ENCODE measurements around the gene PTGIS. TPM values are rescaled to one million over a fixed set of nuclear protein-coding genes. Genes with fewer than 3 reads are reported as not detected.

The PTGIS gene
- total RNA-seq, 4 donors from 2014 or later, result 3.5 to 30.5 (median 11.1) TPM

DNA sequence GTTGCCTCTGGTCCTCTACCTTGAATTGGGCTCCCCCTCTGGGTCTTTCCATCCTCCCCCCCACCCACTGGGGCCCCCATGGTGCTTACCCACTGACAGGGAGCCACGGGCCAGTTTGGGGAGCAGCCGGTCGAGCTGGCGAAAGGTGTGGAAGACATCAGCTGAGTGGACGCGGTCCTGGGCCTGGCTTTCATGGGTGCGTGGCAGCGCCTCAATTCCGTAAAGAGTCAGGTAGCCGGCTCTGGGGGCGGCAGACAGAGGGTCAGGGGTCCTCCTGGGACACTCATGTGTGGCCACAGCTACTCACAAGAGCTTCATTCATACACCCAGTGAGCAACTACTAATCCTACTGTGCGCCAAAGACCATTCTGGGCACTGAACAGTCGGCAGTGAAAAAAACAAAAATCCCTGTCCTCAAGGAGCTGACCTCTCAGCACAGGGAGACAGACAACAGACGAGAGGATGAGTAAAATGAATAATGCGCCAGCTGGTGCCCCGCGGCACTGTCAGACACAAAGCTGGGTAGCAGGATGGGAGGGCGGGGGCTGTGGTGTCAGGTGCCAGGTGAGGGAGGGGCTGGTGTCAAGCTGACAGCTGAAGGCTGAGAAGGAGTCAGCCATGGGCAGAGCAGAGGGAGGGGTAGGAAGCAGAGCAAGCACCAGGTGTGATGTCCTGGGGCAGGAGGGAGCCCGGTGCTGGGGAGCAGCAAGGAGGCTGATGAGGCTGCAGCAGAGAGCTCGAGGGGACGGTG lies 28.3 kb downstream of the PTGIS start:
- H3K27me3 ChIP-seq, result no peaks in the 10 kb centered on the region
- H3K36me3 ChIP-seq, result no peaks in the 10 kb centered on the region
- no peak overlapping the region for H3K4me3 ChIP-seq
- TF ChIP-seq POLR2A (IDR thresholded peaks at IDR 0.05) (no peak), CTCF (IDR thresholded peaks at IDR 0.05) (no peak)
- no peaks in the 10 kb centered on the region for H3K9me3 ChIP-seq
- no peak for DNase-seq
- no peak overlapping the region for H3K27ac ChIP-seq
- H3K4me1 ChIP-seq, result no peaks in the 10 kb centered on the region

DNA sequence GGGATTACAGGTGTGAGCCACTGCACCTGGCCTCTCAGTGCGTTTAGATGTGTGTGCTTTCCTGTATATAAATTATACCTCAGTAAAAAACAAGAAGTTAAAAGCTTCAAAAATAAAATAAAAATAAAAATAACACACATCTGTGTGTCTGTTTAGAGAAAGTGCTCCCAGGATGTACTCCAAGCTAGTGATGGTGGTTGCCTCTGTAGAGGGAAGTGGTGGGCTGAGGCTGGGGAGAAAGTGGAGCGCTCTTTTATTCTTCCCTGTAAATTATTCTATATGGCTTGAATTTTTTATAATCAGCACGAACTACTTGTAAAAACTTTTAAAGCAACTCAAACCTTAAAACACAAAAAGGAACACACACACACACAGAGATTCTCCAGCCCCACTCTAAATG lies 29.0 kb downstream of the PTGIS start:
- no peaks in the 10 kb centered on the region for H3K4me1 ChIP-seq
- no peak for DNase-seq
- TF ChIP-seq POLR2A (IDR thresholded peaks at IDR 0.05) (no peak), CTCF (IDR thresholded peaks at IDR 0.05) (no peak)
- H3K9me3 ChIP-seq, result no peaks in the 10 kb centered on the region
- no peak overlapping the region for H3K27ac ChIP-seq
- H3K27me3 ChIP-seq, result no peaks in the 10 kb centered on the region
- no peak overlapping the region for H3K4me3 ChIP-seq
- H3K36me3 ChIP-seq, result no peaks in the 10 kb centered on the region

DNA sequence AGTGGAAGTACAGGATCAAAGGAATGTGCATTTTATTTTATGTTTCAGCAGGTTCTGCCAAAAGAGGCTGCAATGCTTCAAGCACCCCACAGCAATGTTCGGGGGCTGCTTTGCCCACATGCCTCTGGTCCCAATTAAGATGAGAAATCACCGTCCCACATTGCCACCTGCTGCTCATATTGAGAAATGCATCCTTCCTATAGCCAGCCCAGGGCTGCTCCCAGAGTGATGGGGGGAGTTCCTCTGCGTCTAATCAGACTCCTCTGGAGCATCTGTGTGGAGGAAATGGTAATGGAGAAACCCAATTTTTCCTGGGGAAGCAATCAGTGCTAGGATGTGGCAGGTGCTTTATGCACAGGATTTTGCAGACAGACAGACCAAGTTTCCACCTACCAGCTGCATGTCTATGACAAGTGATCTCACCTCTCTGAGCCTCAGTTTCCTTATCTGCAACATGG lies 33.7 kb downstream of the PTGIS start:
- Histone ChIP-seq H3K9me3 (no peaks in the 10 kb centered on the region), H3K4me1 (no peaks in the 10 kb centered on the region), H3K27me3 (no peaks in the 10 kb centered on the region), H3K36me3 (no peaks in the 10 kb centered on the region), H3K27ac (no peak overlapping the region), H3K4me3 (no peak overlapping the region)
- peak in 2 of 3 donors; percentile 44 to 74 for DNase-seq
- TF ChIP-seq CTCF (IDR thresholded peaks at IDR 0.05), result peak; percentile 60 to 74 (median 68)
- no peak for TF ChIP-seq POLR2A (IDR thresholded peaks at IDR 0.05)

GRCh38 chr20:49532285-49532946 lies 35.5 kb downstream of the PTGIS start:
- H3K36me3 ChIP-seq, result no peaks in the 10 kb centered on the region
- H3K27me3 ChIP-seq, result no peaks in the 10 kb centered on the region
- H3K4me3 ChIP-seq, result no peak overlapping the region
- no peaks in the 10 kb centered on the region for H3K9me3 ChIP-seq
- no peak for DNase-seq
- no peak overlapping the region for H3K27ac ChIP-seq
- TF ChIP-seq POLR2A (IDR thresholded peaks at IDR 0.05) (no peak), CTCF (IDR thresholded peaks at IDR 0.05) (no peak)
- no peaks in the 10 kb centered on the region for H3K4me1 ChIP-seq

GRCh38 chr20:49529470-49529869 lies 38.5 kb downstream of the PTGIS start:
- H3K27me3 ChIP-seq, result no peaks in the 10 kb centered on the region
- DNase-seq, result no peak
- no peaks in the 10 kb centered on the region for H3K4me1 ChIP-seq

More at GRCh38 chr20:49529470-49529869, 38.5 kb downstream of the PTGIS start:
- Histone ChIP-seq H3K4me3 (no peak overlapping the region), H3K36me3 (no peaks in the 10 kb centered on the region), H3K9me3 (no peaks in the 10 kb centered on the region), H3K27ac (no peak overlapping the region)
- TF ChIP-seq CTCF (IDR thresholded peaks at IDR 0.05), result no peak
- no peak for TF ChIP-seq POLR2A (IDR thresholded peaks at IDR 0.05)

All from Peyer's patch (tissue), 4 donors.